Measurements from ENCODE around the gene GALNT9.

GALNT9 gene

DNA sequence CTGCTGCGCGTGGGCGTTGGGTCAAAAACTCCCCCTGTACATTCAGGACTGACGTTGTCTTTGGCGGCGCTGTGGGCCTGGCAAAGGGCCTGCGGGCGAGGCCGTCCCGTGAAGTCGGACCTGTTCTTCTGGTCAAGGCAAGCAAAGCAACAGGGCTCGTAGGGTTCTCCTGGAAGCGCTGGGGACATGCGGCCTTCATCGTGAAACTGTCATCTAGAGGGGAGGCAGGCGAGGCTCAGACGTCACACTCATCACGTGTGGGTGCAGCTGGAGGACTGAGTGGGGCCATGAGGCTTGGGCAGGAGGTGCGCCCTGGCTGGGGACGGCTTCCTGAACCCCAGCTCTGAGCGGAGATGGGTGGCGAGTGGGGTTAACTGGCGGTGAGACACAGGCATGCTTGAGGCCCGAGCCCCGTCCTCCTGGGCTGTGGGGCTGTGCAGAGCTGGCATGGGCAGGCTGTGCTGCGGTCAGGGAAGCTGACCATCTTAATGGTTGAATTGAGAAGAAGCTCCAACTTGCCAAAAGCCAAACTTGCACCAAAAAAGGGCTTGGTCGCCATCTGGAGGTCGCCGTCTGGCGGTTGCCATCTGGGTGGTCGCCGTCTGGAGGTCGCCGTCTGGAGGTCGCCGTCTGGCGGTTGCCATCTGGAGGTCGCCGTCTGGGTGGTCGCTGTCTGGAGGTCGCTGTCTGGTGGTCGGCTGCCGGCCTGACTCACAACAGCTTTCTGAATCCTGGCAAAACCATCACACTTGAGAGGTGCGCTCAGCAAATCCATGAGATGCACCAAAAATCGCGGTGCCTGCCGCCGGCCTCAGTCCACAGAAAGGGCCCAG lies 119.0 kb downstream of the GALNT9 start:
- Mint-ChIP-seq H3K9me3 (peaks cover 10% of the 10 kb centered on the region), H3K27me3 (peaks cover 21% of the 10 kb centered on the region), H3K36me3 (no peaks in the 10 kb centered on the region), H3K4me1 (peaks cover 16% of the 10 kb centered on the region), H3K27ac (no peak overlapping the region), H3K4me3 (no peak overlapping the region)
- no peak for ATAC-seq

DNA sequence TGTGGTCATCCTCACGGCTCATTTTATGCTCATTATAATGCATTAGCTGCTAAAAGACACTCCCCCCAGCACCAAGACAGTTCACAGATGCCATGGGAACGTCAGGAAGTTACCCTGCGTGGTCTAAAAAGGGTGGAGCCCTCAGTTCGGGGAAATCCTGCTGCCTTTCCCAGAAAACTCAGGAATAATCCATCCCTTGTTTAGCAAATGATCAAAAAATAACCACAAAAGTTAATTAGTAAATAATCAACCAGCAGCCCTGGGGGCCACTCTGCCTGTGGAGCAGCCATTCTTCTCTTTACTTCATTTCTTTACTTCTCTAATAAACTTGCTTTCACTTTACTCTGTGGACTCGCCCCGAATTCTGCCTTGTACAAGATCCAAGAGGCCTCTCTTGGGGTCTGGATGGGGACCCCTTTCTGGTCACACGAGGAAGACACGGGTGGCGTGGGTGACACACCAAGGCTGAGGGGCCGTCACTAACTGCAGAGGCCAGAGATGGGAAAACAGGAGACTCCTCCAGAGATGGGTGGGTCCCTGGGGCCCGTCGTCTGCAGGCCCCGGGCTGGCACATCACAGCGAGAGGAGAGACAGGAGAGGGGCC lies 119.7 kb downstream of the GALNT9 start:
- Mint-ChIP-seq H3K27me3 (peaks cover 28% of the 10 kb centered on the region), H3K4me3 (no peak overlapping the region), H3K4me1 (peaks cover 19% of the 10 kb centered on the region), H3K36me3 (no peaks in the 10 kb centered on the region), H3K9me3 (peaks cover 10% of the 10 kb centered on the region), H3K27ac (no peak overlapping the region)
- ATAC-seq: no peak

DNA sequence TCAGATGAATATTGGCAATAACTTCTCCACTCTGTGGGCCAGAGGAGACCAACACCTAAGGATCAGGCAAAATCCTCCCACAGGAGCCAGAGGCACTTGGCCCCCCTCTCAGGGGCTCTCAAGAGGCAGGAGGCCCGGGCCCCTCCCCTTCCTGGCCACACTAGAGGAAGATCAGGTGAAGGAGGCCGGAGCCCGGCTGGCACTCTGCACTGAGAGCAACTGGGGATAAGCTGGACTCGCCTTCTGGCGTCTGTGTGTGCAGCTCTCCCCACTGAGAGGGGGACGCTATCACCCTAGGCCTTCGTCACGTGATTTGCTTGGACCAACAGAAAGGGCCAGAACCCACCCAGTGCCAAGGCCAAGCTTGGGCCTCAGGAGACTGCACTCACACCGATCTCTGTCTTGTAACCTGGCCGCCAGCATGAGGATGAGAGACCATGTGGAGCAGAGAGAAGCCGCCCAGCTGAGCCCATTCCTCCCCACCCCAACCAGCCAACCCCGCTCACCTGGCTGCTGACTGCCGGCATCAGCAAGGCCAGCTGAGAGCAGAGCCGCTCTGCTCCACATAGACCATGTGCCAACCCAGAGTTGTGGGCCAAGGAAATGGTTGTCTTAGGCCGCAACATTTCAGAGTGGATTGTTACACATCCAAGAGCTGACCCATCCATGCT lies 121.1 kb downstream of the GALNT9 start:
- peaks cover 7% of the 10 kb centered on the region for H3K9me3 Mint-ChIP-seq
- H3K27me3 Mint-ChIP-seq: peaks cover 40% of the 10 kb centered on the region
- no peak overlapping the region for H3K27ac Mint-ChIP-seq
- no peak for ATAC-seq
- no peaks in the 10 kb centered on the region for H3K36me3 Mint-ChIP-seq
- peaks cover 15% of the 10 kb centered on the region for H3K4me1 Mint-ChIP-seq
- no peak overlapping the region for H3K4me3 Mint-ChIP-seq

DNA sequence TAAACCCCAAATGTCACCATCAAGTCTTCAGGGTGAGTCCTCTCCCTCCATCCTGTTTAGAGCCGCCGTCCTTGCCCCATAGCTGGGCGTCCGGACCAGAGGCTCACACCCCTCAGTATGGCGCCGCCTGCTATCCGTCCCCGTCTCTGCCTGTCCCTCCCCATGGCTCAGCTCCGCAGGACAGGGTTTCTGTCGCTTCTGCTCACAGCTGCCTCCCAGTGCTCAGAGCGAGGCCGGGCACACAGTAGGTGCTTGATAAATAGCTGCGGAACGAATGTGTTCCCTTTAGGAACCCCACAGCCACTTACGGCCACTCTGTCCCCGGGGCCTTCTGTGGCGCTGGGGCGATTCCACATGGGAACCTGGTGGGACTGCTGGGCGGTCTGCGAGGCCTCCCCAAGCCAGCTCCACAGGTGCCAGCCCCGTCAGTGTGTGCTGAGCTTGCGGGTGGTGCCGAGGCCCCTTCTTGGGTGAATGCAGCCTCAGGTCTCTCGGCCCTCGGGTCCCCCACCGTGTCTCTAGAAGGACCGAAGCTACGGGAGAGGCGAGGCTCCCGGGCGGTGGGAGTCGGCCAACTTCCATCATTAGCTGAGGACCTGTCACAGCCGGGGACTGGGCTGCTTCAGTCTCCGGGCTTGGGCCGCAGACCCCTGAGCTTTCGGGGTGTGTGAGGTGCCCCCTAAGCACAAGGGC lies 122.2 kb downstream of the GALNT9 start:
- H3K27me3 Mint-ChIP-seq: peaks cover 44% of the 10 kb centered on the region
- H3K9me3 Mint-ChIP-seq: peaks cover 5% of the 10 kb centered on the region
- H3K36me3 Mint-ChIP-seq: no peaks in the 10 kb centered on the region
- H3K27ac Mint-ChIP-seq: no peak overlapping the region
- H3K4me3 Mint-ChIP-seq: no peak overlapping the region
- peaks cover 12% of the 10 kb centered on the region for H3K4me1 Mint-ChIP-seq
- no peak for ATAC-seq

DNA sequence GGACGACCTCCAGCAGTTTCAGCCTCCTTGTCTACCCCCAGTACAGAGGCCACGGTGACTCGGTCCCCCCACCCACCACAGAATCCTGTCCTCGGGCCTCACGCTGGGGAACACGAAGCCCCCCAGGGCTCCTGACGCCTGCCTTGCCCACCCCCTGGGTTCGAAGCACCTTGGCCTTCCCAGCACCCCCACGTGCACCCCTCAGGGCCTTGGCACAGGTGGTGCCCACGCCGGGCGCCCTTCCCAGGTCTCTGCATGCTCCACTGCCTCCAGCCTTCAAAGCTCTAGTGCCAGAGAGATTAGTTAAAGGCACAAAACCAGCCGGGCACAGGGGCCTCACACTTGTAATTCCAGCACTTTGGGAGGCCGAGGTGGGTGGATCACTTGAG lies 123.3 kb downstream of the GALNT9 start:
- ATAC-seq: no peak
- peaks cover 12% of the 10 kb centered on the region for H3K4me1 Mint-ChIP-seq
- H3K36me3 Mint-ChIP-seq: no peaks in the 10 kb centered on the region
- peaks cover 51% of the 10 kb centered on the region for H3K27me3 Mint-ChIP-seq
- H3K9me3 Mint-ChIP-seq: no peaks in the 10 kb centered on the region
- no peak overlapping the region for H3K27ac Mint-ChIP-seq
- no peak overlapping the region for H3K4me3 Mint-ChIP-seq

DNA sequence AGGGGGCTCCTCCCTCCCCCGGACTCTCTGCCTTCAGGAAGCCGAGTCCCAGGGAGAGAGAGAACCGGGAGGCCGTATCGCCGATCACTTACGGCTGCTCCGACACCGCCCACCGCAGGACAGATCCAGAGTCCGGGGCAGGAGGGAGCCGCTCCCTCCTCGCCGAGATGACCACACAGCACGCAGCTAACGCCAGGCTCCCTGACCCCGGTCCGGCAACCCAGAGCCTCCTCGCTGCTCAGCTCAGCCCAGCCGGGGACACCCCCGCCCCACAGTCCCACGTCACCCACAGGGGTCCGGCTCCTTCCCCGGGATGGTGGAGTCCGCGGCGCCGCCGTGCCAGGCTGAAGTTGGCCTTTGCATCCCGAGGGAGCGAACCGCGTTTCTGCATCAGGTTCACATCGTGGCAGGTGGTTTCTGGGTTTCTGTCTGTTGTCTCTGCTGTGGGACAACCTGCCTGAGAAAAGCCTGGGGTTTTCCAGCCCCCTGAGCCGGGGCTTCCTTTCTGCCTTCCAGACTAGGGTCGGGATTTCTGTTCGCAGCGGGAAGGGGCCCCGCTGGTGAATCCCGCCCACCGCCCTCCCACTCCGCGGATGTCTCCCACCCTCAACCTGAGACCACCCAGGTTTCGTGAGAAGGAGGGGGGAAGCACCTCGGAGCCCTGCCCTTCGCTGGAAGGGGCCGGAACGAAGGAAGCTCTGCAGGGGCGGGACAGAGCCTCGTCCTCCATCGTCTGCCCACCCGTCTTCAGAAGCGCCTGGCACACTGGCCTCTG lies 123.9 kb downstream of the GALNT9 start:
- peaks cover 54% of the 10 kb centered on the region for H3K27me3 Mint-ChIP-seq
- no peaks in the 10 kb centered on the region for H3K9me3 Mint-ChIP-seq

DNA sequence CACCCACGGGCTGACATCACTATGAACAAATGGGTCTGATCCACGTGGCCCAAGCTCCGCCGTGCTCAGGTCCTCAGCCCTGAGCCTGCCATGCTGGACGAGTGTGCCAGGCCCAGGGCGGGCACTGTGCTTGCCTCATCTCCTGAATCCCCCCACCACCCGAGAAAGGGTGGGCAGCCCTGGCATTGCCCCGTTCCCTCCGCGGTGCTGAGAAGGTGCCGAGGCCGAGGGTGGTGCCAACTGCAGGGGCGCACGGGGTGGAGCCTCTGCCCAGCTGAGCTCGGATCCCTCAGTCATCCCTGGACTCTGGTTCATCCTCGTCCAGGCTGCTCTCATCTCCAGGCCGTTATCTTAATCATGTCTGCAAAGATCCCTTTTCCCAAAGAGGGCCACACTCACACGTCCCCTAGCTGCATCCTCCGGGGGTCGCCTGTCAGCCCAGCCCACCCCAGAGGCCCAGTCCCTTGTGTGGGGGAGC lies 124.6 kb downstream of the GALNT9 start:
- Mint-ChIP-seq H3K36me3 (no peaks in the 10 kb centered on the region), H3K27ac (no peak overlapping the region), H3K9me3 (no peaks in the 10 kb centered on the region), H3K27me3 (peaks cover 61% of the 10 kb centered on the region), H3K4me3 (no peak overlapping the region), H3K4me1 (peaks cover 12% of the 10 kb centered on the region)
- ATAC-seq: no peak

More for the DNA sequence above, 123.9 kb downstream of the GALNT9 start:
- no peak overlapping the region for H3K27ac Mint-ChIP-seq
- ATAC-seq: peak; percentile 31
- H3K4me1 Mint-ChIP-seq: peaks cover 12% of the 10 kb centered on the region
- peak overlapping the region; percentile 38 for H3K4me3 Mint-ChIP-seq
- H3K36me3 Mint-ChIP-seq: no peaks in the 10 kb centered on the region

DNA sequence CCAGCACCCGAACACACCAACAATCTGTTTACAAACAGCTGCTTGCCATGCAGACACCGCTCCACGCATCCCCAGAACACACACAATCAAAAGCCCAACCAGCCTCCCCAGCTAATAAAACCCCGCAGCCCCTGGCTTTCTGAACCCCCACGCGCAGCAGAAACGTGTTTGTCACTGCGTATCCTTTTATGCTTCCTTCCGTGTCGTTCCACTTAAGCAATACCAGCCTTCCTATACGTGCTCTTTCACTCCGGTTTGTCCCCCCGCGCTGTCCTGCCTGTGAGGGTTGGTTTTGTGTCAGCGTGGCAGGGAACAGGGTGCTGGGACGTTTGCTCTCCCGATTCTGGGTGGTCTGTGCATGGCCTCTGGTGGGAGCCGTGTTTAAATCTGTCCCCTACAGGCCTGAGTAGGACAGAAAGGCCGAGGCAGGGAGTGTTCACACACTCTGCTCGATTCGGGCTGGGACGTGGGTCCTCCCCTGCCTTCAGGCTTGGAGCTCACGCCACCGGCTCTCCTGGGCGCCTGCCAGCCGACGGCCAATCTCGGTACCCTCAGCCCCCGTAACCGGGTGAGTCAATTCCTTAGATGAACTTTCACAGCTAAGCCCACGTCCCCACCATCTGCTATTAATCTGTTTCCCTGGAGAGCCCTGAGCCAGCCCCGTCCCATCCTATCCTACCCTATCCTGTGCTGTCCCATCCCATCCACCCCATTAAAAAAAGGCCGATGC lies 125.2 kb downstream of the GALNT9 start:
- Mint-ChIP-seq H3K27ac (no peak overlapping the region), H3K36me3 (no peaks in the 10 kb centered on the region), H3K9me3 (no peaks in the 10 kb centered on the region), H3K4me1 (peaks cover 12% of the 10 kb centered on the region), H3K4me3 (no peak overlapping the region), H3K27me3 (peaks cover 67% of the 10 kb centered on the region)
- ATAC-seq: no peak

DNA sequence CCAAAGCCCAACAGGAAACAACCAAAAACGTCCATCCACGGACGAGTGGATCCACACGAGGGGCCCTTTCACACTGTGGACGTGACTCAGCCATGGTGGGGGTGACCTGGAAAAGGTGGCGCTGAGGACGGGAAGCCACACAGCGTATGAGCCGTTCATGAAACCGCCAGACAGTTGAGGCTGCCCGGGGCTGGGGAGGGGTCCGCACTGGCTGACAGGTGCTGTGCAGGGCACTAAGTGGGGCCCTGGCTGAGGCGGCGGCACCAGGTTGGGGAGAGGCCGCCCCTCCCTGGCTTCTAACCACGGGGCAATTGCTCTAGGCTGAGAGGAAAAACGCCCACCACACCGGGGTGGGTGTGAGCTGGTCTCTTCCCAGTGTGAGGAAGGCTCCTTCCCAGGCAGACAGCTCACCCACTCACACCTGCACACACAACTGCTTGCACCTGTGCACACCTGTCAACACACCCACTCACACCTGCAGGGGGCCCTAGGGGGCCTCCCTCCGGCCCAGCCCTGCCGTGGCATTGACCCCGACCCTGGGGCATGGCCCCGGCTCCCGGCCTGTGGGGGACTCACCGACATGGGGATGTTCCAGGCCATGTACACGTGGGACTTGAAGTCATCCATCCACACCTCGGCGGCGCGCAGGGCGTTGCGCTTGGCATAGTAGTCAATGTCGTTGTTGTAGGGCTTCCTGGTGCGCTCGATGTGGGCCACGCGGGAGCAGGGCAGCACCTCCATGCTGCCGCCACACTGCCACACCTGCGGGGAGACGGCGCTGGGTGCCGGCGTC lies 126.3 kb downstream of the GALNT9 start:
- H3K27me3 Mint-ChIP-seq: peaks cover 71% of the 10 kb centered on the region
- H3K4me3 Mint-ChIP-seq: no peak overlapping the region
- no peaks in the 10 kb centered on the region for H3K36me3 Mint-ChIP-seq
- peaks cover 12% of the 10 kb centered on the region for H3K4me1 Mint-ChIP-seq
- H3K9me3 Mint-ChIP-seq: no peaks in the 10 kb centered on the region
- no peak for ATAC-seq
- H3K27ac Mint-ChIP-seq: no peak overlapping the region

DNA sequence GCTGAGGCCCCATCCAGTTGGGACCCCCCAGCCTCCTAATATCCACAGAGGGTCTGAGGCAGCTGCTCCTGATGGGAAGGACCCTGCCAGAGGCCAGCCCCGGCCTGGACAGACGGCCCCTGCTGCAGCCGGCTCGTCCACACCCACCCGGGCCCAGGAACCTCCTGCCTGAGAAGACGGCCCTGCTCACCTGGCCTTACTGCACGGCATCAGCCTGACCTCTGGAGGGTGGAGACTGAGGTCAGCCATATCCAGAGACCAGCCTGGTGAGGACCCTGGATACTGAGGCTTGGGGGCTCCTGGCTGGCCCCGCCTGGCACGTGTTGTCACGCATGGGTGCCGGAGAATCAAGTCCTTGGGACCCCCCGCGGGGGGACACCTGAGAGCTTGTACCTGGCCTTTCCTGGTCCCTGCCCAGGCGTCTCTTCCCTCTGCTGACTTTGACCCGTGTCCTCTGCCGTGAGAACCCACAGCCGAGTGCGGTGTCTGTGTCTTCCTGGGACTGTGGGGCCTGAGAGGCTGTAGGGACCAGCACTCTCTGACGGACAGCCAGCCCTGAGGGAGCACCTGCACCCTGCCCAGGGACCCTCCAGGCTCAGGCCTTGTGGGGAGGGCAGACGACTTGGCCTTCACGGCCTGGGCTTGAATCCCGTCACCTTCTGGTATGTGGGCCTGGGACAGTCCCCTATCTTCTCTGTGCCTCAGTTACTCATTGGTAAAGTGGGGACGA lies 127.8 kb downstream of the GALNT9 start:
- no peaks in the 10 kb centered on the region for H3K36me3 Mint-ChIP-seq
- no peak overlapping the region for H3K4me3 Mint-ChIP-seq
- H3K9me3 Mint-ChIP-seq: no peaks in the 10 kb centered on the region
- ATAC-seq: no peak
- no peak overlapping the region for H3K27ac Mint-ChIP-seq
- H3K27me3 Mint-ChIP-seq: peaks cover 64% of the 10 kb centered on the region
- H3K4me1 Mint-ChIP-seq: peaks cover 12% of the 10 kb centered on the region

DNA sequence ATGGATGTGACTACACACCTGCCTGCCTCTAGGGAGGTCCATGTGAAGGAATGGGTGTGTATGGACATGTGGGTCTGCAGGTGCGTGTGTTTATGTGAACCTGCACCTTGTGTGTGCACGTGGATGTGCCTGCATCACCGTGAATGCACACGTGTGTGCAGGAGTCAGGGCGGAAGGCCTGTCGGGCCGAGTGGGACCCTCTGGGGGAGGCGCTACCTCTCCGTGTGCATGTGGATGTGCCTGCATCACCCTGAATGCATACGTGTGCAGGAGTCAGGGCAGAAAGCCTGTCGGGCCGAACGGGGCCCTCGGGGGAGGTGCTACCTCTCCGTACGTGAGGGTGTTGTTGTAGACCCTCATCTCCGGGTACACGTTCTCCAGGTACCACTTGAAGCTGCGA lies 128.6 kb downstream of the GALNT9 start:
- H3K27me3 Mint-ChIP-seq: peaks cover 63% of the 10 kb centered on the region
- H3K4me3 Mint-ChIP-seq: no peak overlapping the region
- H3K4me1 Mint-ChIP-seq: peaks cover 7% of the 10 kb centered on the region
- no peak for ATAC-seq
- no peaks in the 10 kb centered on the region for H3K9me3 Mint-ChIP-seq
- no peak overlapping the region for H3K27ac Mint-ChIP-seq
- H3K36me3 Mint-ChIP-seq: no peaks in the 10 kb centered on the region

DNA sequence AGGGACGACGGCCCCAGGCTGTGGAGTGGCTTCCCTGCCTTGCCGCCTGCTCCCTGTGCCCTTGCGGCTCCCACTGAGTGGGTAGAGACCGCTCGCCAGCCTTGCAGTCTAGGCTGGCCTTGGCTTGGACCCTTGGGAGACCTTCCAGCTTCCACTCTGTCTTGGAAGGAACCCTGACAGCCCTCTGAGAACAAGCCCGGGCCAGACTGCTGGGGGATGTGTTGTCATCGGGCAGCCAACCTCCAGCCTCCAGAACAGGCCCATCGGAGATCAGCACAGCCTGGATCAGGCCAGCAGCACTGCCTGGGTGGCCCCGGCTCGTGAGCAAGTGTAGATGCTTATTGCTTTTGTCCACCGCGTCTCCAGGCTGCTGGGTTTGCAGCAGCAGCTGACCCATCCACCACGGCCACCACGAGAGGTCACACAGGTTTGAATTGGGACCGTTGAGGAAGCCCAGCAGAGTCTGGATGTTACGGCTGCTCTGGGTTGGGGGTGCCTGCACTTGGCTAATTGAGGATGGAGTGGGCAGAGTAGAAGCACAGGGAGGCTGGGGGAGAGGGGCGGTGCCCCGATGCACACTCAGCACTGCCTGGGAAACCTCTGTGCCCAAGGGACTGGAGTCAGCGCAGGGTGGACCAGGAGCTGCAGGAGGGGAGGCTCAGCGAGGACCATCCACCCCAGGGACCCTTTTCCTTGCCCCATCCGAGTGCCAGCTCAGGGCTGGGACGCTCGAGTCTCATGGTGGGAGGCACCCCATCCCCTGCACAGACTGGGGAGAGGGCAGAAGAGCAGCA lies 129.7 kb downstream of the GALNT9 start:
- Mint-ChIP-seq H3K9me3 (no peaks in the 10 kb centered on the region), H3K36me3 (no peaks in the 10 kb centered on the region), H3K4me3 (no peak overlapping the region), H3K27ac (no peak overlapping the region), H3K27me3 (peaks cover 52% of the 10 kb centered on the region), H3K4me1 (no peaks in the 10 kb centered on the region)
- ATAC-seq: no peak

Data from stimulated activated memory B cell treated with anti-CD40 and anti-IgM and Interleukin-4, amounts not matched to agents 10 μg/mL and 1 μg/mL and 100 μg/mL, for 72 hours (primary cell).